K562 (cell line): ENCODE data around the gene PSEN1.

Source experiments
- E2F6 ChIP-seq, 2 experiments: IDR thresholded peaks; 2 replicates each; pipeline ENCODE4 v1.6.1; 2011; ENCODE audit warnings: borderline replicate concordance in 1 of 2, control low read depth in 1 of 2, low read depth in 1 of 2, low read length in 1 of 2, mild to moderate bottlenecking in 1 of 2, mixed read lengths in 1 of 2, moderate library complexity in 1 of 2; ENCODE audit not compliant: insufficient read depth in 1 of 2, insufficient read length in 1 of 2, poor library complexity in 1 of 2, severe bottlenecking in 1 of 2; ENCODE audit errors: extremely low read depth in 1 of 2
- GTF2B ChIP-seq: IDR thresholded peaks from 2 replicates; pipeline ENCODE4 v1.6.1; 2011; ENCODE audit not compliant: insufficient read length; ENCODE audit errors: extremely low read depth
- SIN3B ChIP-seq: fragments of 450-650 bp; IDR thresholded peaks from 2 replicates; pipeline ENCODE4 v1.6.1; 2017; ENCODE audit warnings: low read depth, mild to moderate bottlenecking, moderate library complexity
- USF2 ChIP-seq: sonication (generic); formaldehyde crosslinking; IDR thresholded peaks from 2 replicates; pipeline ENCODE4 v1.5.0; 2020; ENCODE audit warnings: missing genetic modification reagents
- ZBTB17 ChIP-seq: fragments of 450-650 bp; formaldehyde crosslinking; IDR thresholded peaks from 2 replicates; pipeline ENCODE4 v1.4.0; 2020; ENCODE audit warnings: mild to moderate bottlenecking
- ZNF431 ChIP-seq: sonication (generic); formaldehyde crosslinking; IDR thresholded peaks from 2 replicates; pipeline ENCODE4 v1.8.0; 2022; ENCODE audit warnings: mild to moderate bottlenecking, missing genetic modification reagents
- ZZZ3 ChIP-seq: fragments of 450-650 bp; IDR thresholded peaks from 2 replicates; pipeline ENCODE4 v1.6.1; 2016; ENCODE audit warnings: antibody characterized with exemption, mild to moderate bottlenecking, moderate library complexity

GRCh38 chr14:73269729-73270531 is 133.6 kb downstream of the PSEN1 start:
- TF ChIP-seq ZZZ3, result no peak
- no peak for TF ChIP-seq ZBTB17 (CRISPR knock-in tag)
- TF ChIP-seq GTF2B, result no peak
- no peak for TF ChIP-seq ZNF431 (CRISPR knock-in tag)
- TF ChIP-seq E2F6 (IDR thresholded peaks at IDR 0.05; ENCODE audit: borderline replicate concordance in 1 of 2, extremely low read depth in 1 of 2, insufficient read depth in 1 of 2, insufficient read length in 1 of 2, low read depth in 1 of 2, low read length in 1 of 2, poor library complexity in 1 of 2, severe bottlenecking in 1 of 2), result no peak
- TF ChIP-seq SIN3B, result no peak
- no peak for TF ChIP-seq USF2
